ENCODE results near the gene WDR81.
"Not testable (repeated sequence)": the region's sequence is repeated elsewhere in the genome, so short reads cannot be mapped to it uniquely, and the experiment has no call there.

WDR81 gene

DNA sequence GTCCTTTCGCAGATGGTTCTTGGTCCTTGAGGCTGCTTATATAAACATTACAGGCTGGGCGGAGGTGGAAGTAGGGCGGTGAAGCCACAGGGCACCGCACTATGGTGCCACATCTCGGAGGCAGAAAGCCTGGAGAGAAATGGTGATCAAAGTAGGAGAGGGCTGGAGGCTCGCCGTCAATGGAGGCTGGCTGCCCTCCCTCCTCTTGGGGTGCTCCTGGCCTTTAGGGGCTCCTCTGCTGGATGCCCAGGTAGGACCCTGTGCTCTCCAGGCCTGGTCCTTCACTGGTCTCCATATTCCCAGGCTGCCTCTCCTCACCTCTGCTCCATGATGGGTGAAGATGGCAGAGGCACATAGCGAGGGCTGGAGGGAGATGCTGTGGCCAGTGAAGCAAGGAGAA lies 12.2 kb upstream of the WDR81 start:
- no peak for DNase-seq (ENCODE audit: extremely low spot score, insufficient read length, low read depth)
- no peak for FAIRE-seq

DNA sequence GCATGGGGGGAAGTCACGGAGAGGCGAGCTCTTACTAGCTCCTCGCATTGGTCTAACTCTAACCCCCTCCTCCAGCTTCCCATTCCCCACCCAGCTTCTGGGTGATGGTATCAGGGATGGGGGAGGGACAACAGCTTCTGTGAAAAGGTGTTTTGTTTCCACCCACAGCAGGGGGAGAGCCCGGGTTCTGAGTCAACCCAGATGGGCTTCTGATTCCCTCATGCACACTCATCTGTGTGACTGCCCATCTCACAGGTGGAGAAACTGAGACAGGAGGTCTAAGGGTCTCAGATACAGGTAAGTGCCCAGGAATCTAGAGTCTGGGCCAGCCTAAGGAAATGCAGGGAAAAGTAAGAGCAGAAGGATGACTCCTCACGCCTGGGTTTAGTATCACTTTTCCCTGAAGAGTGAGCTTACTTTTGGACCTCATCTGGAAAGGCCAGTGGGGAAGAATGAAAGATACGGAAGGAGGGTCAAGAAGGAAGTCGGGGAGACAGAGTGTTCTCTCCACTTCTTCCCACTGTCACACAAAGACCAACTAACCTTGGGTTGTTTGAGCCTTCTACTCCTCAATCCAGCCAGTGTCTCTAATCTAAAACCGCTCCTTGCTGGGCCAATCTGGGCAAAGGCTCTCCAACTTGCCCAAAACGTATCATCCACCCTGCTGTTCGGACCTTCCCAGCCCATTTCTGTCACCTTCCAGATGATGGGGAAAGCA lies 11.2 kb upstream of the WDR81 start:
- FAIRE-seq: no peak
- DNase-seq (ENCODE audit: extremely low spot score, insufficient read length, low read depth): no peak

DNA sequence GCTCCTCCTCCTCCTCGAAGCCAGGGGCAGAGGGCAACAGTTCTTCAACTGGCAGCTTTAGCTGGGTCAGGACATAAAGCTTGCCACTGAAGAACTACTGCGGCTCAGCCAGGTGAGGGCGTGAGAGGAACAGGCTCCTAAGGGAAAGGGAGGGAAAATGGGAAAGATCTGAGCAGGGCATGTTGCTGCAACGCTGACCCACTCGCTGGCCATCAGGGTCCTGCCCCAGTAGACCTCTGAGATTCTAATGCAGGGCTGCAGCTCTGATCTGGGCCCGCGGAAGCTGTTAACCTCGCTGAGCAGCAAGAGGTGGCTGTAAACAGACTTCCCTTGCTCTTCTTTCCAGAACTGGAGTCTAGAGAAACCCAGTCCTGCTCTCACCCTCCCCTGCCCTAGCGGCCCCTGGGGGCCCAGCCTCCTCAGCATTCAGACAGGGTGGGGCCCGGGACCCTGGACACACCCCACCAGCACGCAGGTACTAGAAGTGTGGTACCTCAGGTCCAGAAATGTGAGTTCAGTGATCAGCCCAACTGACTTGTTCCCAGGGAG lies 10.6 kb upstream of the WDR81 start:
- FAIRE-seq (no peak), DNase-seq (ENCODE audit: extremely low spot score, insufficient read length, low read depth) (no peak)

DNA sequence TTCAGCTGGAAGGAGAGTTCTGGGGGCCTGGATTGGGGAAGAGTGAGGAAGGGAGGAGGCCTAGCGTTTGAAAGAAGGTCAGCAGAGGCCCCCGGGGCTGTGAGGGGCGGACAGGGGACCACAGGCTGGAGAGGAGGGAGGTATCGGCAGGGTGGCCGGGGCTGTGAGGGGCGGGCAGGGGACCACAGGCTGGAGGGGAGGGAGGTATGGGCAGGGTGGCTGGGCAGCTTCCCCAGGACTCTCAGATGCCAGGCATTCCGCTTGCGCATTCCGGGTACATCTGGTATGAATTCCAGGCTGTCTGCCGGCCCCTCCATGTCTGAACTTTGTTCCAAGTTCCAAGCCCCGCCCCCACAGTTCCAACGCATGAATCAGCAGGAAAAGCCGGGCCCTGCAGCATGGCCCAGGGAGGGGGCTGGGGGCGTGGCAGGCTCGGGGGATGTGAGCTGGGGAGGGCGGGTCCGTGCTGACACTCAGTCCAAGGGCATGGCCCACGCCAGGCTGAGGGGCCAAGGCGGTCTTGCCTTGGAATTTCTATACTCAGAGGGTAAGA lies 10.0 kb upstream of the WDR81 start:
- no peak for DNase-seq (ENCODE audit: extremely low spot score, insufficient read length, low read depth)
- no peak for FAIRE-seq

DNA sequence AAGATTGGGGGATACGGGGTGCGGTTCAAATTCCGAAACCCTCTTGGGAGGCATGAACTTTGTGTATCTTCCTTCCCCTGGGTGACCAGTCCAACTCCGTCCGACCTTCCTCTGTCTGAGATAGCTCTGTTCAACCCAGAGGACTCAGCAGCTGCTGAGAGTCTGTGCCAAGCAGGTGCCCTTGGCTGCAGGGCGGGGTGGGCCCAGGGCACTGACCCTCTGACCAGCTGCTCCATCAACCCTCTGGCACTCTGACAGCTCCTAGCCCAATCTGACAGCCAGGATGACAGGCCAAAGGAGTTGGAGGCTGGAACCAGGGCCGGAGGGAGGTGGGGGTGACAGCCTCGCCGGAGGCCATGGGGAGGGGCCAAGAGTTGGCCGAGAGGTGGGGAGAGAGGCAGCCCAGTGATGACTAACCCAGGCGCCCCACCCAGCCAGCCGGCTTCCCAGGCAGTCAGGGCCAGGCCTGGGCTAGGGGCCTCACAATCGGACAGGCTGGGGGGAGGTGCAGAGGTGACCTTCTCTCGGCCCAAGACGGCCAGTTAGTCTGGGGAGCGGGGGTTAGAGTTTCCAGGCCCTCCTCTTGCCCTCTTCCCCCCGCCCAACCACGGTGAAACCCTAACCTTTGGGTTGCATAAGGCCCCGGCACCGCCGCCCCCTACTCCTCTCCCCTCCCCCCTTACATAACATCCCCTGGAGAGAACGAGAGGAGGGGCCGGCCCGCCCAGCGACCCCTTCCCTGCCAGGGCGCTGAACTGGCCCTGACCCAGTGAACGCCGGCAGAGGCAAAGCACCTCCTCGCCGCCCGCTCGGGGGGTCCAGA lies 9.3 kb upstream of the WDR81 start:
- FAIRE-seq: no peak
- DNase-seq (ENCODE audit: extremely low spot score, insufficient read length, low read depth): no peak

DNA sequence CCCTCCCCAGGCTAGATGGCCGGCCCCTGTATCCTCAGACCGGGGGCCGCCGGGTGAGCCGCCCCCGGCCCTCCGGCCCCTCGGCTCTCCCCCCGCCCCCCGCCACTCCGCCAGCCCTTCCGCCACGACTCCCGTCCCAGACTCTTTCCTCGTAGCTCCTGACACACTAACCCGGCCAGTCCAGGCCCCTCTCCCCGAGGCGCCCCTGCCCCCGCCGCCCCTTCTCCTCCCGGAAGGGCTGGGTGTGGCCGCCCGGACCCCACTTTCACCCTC lies 8.8 kb upstream of the WDR81 start:
- DNase-seq (ENCODE audit: extremely low spot score, insufficient read length, low read depth) (no peak), FAIRE-seq (no peak)

DNA sequence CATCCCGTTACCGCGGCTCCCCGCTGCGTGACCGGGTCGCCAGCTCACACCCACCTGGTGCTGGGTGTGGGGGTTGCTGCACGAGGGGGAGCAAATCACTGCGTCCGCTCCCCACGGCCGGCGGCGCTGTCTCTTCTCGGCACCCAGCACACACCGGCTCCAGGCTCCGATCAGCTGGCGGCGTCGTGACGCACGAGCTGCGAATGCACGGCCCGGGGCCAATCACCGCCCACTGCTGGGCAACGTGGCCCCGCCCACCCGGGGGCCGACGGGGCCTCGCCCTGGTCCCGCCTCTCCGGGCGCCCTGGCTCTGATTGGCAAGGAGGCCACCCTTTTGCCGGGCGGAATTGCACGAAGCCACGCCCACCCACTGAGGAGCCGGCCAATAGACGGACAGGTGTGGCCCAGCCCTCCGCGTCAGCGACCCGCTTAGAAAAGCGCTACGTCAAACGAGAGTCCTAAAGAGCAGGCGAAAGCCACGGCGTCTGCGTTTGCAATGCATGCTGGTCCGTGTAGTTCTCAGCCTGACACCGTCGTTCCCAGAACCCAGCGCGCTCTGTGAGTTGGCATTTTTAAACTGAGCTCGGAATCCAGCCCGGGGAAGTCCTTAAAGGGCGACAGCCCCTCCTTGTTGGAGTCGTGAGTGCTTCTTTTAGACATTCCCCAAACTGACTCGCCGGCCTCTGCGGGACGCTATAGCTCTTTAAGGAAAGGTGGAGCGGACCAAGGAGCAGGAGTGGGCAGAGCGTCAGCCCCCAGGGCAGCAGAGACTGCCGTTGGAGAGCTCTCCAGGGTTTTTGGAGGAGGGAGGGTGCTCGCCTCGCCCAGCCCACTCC lies 8.2 kb upstream of the WDR81 start:
- DNase-seq (ENCODE audit: extremely low spot score, insufficient read length, low read depth) (peak; percentile 100), FAIRE-seq (peak; percentile 100)

DNA sequence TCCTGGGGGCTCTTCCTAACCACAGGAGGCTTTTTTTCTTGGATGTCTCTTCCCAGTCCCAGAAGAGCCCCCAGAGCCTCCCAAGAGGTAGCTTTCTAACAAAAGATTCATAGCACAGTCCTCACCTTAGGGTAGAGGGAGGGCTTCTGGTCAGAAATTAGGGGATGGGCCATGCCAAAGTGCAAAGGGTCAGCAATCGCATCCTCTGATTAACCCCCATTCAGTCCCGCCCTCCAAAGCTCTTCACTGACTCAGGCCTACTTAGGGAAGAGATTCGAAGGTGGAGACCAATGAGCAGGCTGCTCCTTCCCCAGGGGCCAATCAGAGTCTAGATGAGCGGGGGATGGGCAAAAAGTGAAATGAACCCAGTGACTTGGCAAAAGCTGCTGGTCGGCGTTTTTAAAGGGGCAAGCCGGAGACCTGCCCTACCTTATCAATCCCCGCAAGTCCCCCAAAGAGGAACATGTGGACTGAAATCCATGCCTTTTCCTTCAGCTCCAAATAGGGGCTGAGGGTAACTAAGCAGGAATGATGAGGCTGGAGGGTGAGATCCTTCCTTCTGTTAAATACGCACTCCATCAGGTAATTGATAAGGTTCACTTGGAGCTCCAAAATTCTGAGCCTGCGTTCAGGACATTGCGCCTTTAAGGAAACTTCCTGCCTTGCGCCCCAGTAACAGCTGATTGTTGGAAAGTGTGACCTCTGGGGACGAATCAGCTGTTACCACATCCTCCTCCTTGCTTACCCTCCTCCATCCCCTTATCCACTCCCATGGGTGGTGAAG lies 7.4 kb upstream of the WDR81 start:
- peak; percentile 81 for DNase-seq (ENCODE audit: extremely low spot score, insufficient read length, low read depth)
- peak; percentile 99 for FAIRE-seq

DNA sequence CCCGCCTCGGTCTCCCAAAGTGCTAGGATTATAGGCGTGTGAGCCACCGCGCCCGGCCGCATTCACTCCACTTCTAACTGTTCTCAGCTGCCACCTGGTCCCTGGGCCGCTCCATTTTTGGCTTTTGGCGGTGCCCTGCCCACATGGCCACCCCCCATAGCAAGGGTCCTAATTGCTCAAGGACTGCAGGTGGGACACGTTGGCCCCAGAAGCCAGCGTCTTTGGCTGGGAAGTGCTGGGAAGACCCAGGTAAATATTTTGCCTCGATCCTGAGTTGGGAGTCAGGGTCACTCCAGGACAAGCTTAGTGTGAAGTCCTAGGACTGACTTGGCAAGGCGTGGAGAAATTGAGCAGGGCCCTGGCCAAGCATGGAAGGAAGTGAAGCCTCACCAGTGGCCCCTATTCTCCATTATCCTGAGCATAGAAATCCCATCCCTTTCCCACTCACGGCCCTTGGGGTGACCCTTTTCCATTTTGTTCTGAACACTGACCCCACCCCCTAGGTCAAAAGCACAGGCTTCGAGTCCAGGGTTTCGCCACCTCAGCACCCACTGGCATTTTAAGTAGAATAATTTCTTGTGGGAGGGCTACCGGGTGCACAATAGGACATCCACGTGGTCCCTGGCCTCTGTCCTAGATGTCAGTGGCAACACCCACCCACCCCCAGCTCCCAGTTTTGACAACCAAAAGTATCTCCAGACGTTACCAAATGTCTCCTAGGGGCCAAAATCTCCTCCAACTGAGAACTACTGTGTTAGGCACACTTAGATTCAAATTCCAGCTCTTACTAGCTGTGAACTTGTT lies 5.9 kb upstream of the WDR81 start:
- FAIRE-seq: no peak

DNA sequence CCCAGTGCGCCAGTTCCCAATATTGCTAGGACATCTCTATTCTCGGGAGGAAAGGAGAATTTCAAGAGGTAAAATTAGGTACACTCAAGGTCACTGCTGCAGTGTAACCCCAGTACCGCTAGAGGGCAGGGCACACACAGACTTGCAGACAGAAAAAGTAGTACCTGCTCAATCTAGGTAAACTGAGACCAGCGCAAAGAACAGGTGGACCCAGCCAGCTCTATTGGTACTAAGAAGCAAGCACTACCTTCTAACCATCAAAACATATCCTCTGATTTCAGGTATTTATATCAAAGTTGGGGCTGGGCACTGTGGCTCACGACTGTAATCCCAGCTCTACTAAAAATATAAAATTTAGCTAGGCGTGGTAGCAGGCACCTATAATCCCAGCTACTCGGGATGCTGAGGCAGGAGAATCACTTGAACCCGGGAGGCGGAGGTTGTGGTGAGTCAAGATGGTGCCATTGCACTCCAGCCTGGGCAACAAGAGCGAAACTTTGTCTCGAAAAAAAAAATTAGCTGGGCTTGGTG lies 3.6 kb upstream of the WDR81 start:
- FAIRE-seq: peak; percentile 81
- no peak for DNase-seq (ENCODE audit: extremely low spot score, insufficient read length, low read depth)

More for the DNA sequence above, 5.9 kb upstream of the WDR81 start:
- DNase-seq (ENCODE audit: extremely low spot score, insufficient read length, low read depth): no peak

DNA sequence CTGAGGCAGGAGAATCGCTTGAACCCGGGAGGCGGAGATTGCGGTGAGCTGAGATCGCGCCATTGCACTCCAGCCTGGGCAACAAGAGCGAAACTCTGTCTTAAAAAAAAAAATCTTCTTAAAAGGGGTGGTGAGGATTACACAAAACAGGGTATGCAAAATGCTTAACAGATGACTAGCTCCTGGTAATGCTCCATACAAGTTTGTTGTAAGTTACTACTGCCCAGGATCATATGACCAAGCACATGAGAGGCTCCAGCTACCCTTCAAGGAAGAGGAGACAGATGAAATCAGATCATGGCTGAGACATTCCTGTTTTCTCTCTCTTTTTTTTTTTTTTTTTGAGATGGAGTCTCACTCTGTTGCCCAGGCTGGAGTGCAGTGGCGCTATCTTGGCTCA lies 2.5 kb upstream of the WDR81 start:
- FAIRE-seq: peak; percentile 50
- not testable (repeated sequence) for DNase-seq (ENCODE audit: extremely low spot score, insufficient read length, low read depth)

DNA sequence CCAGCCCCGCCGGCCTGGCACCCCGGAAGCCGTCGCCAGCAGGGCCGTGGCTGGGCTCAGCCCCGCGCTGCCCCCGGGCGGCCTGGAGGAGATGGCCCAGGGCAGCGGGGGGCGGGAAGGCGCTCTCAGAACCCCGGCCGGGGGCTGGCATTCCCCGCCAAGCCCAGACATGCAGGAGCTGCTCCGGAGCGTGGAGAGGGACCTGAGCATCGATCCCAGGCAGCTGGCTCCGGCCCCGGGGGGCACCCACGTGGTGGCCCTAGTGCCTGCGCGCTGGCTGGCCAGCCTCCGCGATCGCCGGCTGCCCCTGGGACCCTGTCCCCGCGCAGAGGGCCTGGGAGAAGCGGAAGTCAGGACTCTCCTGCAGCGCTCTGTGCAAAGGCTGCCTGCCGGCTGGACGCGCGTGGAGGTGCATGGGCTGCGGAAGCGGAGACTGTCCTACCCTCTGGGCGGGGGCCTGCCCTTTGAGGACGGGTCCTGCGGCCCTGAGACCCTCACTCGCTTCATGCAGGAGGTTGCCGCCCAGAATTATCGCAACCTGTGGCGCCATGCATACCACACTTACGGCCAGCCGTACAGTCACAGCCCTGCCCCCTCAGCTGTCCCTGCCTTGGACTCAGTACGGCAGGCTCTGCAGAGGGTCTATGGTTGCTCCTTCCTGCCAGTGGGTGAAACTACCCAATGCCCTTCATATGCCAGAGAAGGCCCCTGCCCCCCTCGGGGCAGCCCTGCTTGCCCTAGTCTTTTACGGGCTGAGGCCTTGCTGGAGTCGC lies 551 bp downstream of the WDR81 start:
- DNase-seq (ENCODE audit: extremely low spot score, insufficient read length, low read depth): no peak
- no peak for FAIRE-seq

DNA sequence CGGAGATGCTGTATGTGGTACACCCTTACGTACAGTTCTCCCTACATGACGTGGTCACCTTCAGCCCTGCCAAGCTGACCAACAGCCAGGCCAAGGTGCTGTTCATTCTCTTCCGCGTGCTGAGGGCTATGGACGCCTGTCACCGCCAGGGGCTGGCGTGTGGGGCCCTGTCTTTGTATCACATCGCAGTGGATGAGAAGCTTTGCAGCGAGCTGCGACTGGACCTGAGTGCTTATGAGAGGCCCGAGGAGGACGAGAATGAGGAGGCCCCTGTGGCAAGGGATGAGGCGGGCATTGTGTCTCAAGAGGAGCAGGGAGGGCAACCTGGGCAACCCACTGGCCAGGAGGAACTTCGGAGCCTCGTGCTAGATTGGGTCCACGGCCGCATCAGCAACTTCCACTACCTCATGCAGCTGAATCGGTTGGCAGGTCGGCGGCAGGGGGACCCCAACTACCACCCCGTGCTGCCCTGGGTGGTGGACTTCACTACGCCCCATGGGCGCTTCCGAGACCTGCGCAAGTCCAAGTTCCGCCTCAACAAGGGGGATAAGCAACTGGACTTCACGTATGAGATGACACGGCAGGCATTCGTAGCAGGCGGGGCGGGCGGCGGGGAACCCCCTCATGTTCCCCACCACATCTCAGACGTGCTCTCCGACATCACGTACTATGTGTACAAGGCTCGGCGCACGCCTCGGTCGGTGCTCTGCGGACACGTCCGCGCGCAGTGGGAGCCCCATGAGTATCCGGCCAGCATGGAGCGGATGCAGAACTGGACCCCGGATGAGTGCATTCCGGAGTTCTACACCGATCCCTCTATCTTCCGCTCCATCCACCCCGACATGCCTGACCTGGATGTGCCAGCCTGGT lies 1.4 kb downstream of the WDR81 start:
- FAIRE-seq: no peak
- DNase-seq (ENCODE audit: extremely low spot score, insufficient read length, low read depth): no peak

DNA sequence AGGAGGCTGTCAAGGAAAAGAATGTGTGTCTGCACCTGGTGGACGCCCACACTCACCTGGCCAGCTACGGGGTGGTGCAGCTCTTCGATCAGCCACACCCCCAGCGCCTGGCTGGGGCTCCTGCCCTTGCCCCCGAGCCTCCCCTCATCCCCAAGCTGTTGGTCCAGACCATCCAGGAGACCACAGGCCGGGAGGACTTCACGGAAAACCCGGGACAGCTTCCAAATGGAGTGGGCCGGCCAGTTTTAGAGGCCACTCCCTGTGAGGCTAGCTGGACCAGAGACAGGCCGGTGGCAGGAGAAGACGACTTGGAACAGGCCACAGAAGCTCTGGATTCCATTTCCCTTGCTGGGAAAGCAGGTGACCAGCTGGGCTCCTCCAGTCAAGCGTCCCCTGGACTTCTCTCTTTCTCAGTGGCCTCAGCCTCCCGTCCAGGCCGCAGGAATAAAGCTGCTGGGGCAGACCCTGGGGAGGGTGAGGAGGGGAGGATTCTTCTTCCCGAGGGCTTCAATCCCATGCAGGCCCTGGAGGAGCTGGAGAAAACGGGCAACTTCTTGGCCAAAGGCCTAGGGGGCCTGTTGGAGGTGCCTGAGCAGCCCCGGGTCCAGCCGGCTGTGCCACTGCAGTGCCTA lies 2.2 kb downstream of the WDR81 start:
- FAIRE-seq (no peak), DNase-seq (ENCODE audit: extremely low spot score, insufficient read length, low read depth) (no peak)

DNA sequence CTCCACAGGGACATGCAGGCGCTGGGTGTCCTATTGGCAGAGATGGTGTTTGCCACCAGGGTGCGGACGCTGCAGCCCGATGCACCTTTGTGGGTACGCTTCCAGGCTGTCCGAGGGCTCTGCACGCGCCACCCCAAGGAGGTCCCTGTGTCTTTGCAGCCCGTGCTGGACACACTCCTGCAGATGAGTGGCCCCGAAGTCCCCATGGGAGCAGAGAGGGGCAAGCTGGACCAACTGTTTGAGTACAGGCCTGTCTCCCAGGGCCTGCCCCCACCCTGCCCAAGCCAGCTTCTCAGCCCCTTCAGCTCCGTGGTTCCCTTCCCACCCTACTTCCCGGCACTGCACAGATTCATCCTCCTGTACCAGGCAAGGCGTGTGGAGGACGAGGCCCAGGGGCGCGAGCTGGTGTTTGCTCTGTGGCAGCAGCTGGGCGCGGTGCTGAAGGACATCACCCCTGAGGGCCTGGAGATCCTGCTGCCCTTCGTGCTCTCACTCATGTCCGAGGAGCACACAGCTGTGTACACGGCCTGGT lies 2.8 kb downstream of the WDR81 start:
- no peak for DNase-seq (ENCODE audit: extremely low spot score, insufficient read length, low read depth)
- no peak for FAIRE-seq

Measured in GM18507 (cell line).